Breast epithelium (tissue), 3 donors: ENCODE results near the gene PSAP.

Source experiments
- CTCF ChIP-seq, 3 donors: fragments of 450-650 bp; IDR thresholded peaks; one replicate each; pipeline ENCODE4 v1.5.1; 2016 to 2017; ENCODE audit warnings: antibody characterized with exemption in 3 of 3, mild to moderate bottlenecking in 3 of 3, moderate library complexity in 3 of 3
- POLR2A ChIP-seq: fragments of 450-650 bp; IDR thresholded peaks from one replicate; pipeline ENCODE4 v1.6.1; 2016; ENCODE audit warnings: antibody characterized with exemption, mild to moderate bottlenecking, moderate library complexity

DNA sequence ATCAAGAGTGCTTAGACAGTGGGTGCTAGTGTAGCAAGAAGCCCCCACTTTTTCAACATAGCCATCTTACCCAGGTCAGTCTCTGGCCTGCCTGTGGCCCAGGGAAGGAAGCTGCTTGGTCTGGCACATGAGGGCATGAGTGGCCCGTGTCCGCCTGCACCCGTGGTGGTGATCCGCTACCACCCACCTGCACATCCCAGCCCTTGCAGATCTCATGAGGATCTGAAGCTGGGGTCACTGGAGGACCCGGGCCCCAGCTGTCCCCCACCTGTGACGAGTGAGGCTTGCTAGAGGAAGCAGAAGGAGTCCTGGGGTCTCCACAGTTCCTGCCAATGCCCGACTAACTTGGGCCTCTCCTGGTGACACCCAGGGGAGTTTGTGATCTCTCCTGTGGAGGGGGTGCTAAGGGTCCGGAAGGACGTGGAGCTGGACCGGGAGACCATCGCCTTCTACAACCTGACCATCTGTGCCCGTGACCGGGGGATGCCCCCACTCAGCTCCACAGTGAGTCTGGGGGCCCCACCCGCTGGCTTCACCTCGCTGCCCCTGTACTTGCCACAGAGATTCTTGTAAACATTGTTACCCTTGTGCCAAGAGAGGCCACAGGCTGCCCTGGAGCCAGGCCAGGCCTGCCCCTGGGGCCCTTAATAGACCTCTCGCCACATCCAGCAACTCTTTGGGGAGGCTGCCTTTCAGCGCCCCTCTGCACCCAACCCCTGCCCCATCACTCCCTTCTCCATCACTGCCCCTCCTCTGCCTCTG, 67.0 kb downstream of the PSAP start:
- no peak for TF ChIP-seq POLR2A
- no peak for TF ChIP-seq CTCF (IDR thresholded peaks at IDR 0.05)
